HT1080 (cell line): ENCODE data around the gene MAP3K15. TPM values are rescaled to one million over a fixed set of nuclear protein-coding genes. Genes with fewer than 3 reads are reported as not detected.
A peak's percentile ranks its signal among the peaks of the same experiment; 100 is the strongest.

Experiments
- DNase-seq: peaks from one replicate; pipeline ENCODE4 v3.0.0-alpha.2; 2015; ENCODE audit warnings: low read depth
- total RNA-seq: library from RNA; depleted of rRNA; stranded (reverse); fragments of >200 nt; shearing (Covaris generic); gene quantifications from 2 replicates; pipeline ENCODE4 v1.2.3, GENCODE V29; 2014

MAP3K15 gene
- total RNA-seq, 1 experiment from 2014 or later = 4.5 TPM

DNA sequence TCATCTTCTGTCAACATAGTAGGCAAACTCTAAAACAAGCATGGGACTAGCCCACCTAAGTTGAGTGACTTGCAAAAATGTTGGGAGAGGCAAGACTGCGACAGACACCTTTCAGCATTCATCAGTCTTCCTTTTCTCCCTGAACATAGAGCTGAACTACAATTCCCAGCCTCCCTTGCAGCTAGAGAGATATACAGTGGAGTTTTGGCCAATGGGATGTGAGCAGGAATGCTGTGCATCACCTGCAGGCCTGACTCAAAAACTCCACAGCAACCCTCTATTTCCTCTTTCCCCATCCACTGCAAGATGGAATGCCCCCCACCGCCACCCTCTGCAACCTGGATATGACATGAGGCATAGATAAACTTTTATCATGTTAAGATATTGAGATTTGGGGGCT is 105.0 kb downstream of the MAP3K15 start:
- DNase-seq = no peak

- DNase-seq = no peak
Measured at GRCh38 chrX:19403696-19404095, 111.6 kb downstream of the MAP3K15 start.

GRCh38 chrX:19392703-19393102 is 122.6 kb downstream of the MAP3K15 start:
- DNase-seq = no peak

- no peak for DNase-seq
Measured at GRCh38 chrX:19392078-19392477, 123.2 kb downstream of the MAP3K15 start.

GRCh38 chrX:19389227-19389845 is 126.0 kb downstream of the MAP3K15 start:
- DNase-seq = no peak

GRCh38 chrX:19388741-19389140 is 126.6 kb downstream of the MAP3K15 start:
- no peak for DNase-seq

DNA sequence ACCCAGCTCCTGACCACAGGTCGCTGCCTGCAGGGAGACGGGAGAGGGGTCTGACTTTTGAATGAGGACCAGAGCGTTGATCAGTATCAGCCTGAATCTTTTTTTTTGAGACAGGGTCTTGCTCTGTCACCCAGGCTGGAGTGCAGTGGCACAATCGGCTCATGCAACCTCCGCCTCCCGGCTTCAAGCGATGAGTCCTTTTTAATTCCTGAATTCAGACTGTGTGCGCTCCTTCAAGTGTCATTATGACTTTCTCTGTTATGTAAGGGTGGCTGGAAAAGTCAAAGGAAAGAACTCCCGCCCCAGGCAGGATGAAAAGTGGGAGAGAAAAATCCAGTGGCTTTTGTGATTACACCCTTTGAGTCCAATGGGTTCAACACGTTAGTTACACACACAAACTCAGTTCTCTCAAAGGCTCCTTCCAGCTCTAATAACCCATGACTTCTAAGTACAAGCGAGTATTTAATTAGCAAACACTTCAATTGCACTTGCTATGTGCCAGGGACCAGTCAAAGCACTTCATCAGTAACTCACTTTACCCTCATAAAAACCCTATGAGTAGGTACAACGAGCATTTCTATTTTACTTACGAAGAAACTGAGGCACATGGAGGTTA is 127.1 kb downstream of the MAP3K15 start:
- no peak for DNase-seq

DNA sequence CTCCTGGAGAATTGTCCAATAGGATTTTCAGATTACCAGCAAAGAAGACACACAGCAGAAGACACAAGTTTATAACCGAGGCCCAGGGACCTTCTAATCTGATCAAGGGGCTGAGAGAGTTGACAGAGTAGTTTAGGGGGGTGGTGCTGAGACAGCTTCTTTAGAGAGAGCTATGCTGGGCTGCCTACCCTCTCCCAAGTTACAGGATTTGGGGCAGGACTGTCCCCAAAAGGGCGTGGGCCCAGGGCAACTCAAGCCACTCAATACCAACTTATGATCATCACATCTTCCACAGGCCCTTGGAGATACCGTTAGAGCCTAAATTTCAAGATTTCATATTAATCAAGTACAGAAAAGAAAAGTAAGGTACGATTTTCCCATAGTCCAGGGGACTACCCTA is 128.6 kb downstream of the MAP3K15 start:
- DNase-seq = no peak

GRCh38 chrX:19382555-19383145 is 132.7 kb downstream of the MAP3K15 start:
- DNase-seq = peak; percentile 44

GRCh38 chrX:19381326-19381725 is 134.0 kb downstream of the MAP3K15 start:
- no peak for DNase-seq

- no peak for DNase-seq
Measured at GRCh38 chrX:19377799-19378198, 137.5 kb downstream of the MAP3K15 start.

DNA sequence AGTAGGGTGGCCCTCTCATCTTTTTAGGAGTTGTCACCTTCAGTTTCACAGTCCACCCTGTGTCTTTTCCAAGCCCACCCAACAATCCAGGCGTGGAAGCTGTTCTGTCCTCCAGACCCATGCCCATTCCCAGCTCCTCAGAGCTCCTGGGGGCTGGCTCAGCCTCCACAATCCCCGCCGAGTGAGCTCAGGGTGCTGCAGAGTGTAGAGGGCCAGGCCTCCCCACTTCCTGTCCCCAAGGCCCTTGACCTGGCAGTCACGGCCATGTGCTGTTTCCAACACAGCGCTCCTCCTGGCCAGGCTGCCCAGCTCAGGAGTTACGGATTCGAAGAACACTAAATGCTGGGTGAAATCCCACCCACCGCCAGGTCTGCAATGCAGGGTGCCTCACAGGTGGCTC is 139.8 kb downstream of the MAP3K15 start:
- no peak for DNase-seq

GRCh38 chrX:19373351-19373891 is 141.9 kb downstream of the MAP3K15 start:
- no peak for DNase-seq

- DNase-seq = no peak
Measured at GRCh38 chrX:19372547-19373331, 142.6 kb downstream of the MAP3K15 start.

DNA sequence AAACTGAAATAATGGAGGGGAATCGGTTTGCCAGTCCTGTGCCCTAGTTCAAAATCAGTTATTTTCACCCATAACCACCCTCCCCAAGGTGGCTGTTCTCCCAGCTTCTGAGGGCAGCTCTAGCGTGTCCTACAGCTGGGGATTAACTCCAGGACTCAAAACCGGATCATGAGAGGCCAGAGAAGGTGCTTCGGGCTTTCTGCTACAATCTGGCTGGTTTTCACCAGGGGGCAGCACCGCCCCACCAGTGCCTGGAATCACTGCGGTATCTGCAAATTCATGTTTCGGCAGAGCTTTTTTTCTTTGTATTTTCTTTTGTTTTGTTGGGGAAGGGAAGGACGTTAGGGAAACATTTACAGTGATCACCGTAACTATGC is 143.2 kb downstream of the MAP3K15 start:
- DNase-seq = peak; percentile 67

DNA sequence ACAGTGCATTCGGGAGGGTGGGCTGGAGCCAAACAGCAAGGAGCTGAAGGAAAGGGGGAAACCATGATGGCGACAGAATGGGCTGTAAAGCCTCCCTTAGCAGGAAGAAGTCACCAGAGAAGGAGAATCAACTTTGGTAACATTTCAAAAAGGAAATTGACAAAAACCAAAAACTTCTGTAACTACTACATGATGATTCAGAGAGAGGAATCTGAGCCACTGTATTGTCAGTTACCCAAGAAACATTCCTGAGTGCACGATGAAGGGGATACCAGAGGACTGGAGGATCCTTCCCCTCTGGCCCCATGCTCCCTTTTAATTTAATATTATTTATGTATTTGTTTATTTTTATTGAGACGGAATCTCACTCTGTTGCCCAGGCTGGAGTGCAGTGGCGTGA is 145.2 kb downstream of the MAP3K15 start:
- peak; percentile 7 for DNase-seq

DNA sequence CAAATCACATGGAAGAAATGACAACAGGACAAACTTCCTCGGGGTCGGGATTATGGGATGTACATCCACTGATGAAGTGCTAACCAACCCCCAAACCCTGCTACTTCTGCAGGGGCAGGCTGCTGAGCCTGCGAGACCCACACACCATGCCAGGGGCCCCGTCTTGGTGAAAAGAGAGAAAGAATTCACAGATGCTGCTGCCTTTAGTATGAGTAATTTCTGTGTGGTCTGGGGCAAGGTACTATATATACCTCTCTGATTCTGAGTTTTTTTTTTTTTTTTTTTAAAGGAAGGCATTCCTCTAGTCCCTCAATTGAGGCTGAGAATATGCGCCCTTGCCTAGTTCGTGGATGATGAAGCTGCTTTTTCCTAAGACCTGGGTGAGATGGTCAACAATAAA is 146.7 kb downstream of the MAP3K15 start:
- DNase-seq = peak; percentile 1

DNA sequence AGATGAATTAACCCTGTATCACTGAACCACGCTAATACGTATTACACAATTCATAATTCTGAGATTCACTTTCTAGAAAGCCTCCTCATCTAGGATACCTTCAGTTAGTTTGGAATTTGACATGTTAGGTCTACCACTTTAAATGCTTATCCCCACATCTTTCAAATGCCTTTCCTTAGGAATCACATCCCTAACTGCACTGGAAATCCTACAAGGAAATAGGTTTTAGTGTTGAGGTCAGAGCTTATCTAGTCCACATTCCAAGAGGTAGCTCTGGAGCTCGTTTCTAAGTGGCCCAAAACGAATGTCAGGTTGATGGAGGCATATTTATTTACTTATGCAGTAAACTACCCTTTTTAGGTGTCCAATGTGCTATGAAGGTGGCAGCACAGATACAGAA is 153.6 kb downstream of the MAP3K15 start:
- no peak for DNase-seq

DNA sequence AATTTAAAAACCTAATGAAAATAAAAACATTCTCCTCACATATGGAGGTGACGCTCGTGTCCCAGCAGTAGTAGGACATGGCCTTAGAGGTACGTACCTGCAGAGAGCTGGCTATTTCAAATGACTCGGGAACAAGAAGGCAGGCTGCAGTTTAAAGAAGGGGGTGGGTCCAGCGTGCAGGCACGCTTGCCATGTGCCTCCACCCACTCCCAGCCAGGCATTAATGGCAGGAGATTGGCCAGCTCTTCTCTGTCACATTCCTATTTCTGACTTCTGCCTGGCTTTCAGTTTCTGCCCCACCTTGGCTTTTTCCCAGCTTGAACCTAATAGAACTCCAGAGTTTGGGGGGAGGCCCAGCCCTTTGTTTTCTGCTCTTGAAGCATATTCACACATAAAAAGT is 154.4 kb downstream of the MAP3K15 start:
- DNase-seq = no peak

DNA sequence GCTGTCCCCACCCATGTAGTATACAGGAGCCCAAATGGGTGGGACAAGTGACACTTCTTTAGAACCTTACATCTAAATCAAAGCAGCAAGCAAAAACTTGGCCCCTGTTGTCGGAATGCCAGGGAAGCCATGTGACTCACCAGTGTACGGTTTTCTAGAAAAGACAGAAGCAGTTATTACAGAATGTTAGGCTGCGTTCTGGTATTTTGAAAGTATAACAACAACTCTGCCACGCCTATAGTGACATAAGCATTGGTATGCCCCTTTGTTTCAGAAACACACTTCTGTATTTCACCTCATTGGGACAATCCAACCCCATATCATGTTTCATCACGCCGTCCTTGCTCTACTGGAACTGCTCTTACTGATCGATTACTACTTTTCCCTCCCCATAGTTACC is 156.8 kb downstream of the MAP3K15 start:
- DNase-seq = no peak

DNA sequence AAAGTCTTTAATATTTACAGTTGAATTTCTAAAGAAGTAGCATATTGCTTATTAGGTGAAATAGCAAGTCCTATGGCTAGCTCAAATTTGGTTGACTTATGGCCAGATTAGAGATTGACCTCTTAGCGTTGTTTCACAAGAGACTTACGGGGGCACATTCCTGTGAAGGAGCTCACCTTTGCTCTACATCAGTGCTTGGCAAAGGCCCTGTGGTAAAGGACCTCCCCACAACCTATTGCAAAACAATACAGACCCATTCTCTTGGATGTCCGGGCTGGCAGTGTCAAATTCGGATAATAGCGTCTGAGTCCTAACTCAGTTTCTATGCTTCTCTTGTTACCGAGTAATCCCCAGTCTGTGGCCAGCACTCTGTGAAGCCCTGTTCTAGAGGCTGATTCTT is 160.7 kb downstream of the MAP3K15 start:
- DNase-seq = no peak

DNA sequence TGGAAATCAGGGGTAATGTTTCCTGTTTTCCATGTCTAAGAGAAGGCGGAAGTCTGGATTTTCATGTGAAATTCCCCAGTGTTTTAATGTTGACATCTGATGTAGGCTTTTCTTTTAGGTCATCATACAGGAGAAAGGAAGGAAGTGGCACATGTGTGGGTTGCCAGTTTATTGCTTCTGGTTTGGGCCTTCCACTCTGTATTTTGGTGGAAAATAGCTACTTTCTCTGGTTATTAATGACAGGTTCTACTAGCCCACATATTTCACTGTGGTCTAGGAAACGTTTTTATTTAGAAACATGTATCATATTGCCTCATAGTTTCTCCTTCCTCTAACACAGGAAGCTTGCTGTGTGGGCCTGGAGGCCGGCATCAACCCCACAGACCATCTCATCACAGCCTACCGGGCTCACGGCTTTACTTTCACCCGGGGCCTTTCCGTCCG is 164.3 kb downstream of the MAP3K15 start:
- DNase-seq = no peak
